ENCODE data around the gene GK. TPM values are rescaled to one million over a fixed set of nuclear protein-coding genes. Genes with fewer than 3 reads are reported as not detected.
"Not testable (repeated sequence)": the region's sequence is repeated elsewhere in the genome, so short reads cannot be mapped to it uniquely, and the experiment has no call there.

The GK gene
- total RNA-seq, 2 experiments from 2014 or later = 12.5 to 13.2 TPM

- ATAC-seq (ENCODE audit: low read depth) = no peak
Measured at GRCh38 chrX:30635630-30636029, 17.6 kb upstream of the GK start.

GRCh38 chrX:30637874-30638815 lies 15.1 kb upstream of the GK start:
- Mint-ChIP-seq H3K9me3 (no peaks in the 10 kb centered on the region), H3K4me3 (no peak overlapping the region), H3K4me1 (no peaks in the 10 kb centered on the region), H3K36me3 (no peaks in the 10 kb centered on the region), H3K27ac (no peak overlapping the region), H3K27me3 (no peaks in the 10 kb centered on the region)
- POLR2A ChIA-PET = no interaction called here
- DNase-seq (no peak), ATAC-seq (ENCODE audit: low read depth) (no peak)

More at GRCh38 chrX:30635630-30636029, 17.6 kb upstream of the GK start:
- H3K27me3 Mint-ChIP-seq = no peaks in the 10 kb centered on the region
- H3K4me1 Mint-ChIP-seq = no peaks in the 10 kb centered on the region
- H3K36me3 Mint-ChIP-seq = no peaks in the 10 kb centered on the region
- no peak overlapping the region for H3K4me3 Mint-ChIP-seq
- H3K27ac Mint-ChIP-seq = no peak overlapping the region
- no peaks in the 10 kb centered on the region for H3K9me3 Mint-ChIP-seq
- POLR2A ChIA-PET = no interaction called here
- DNase-seq = no peak

- not testable (repeated sequence) for H3K4me3 Mint-ChIP-seq, H3K36me3 Mint-ChIP-seq
Measured at GRCh38 chrX:30639702-30640101, 13.5 kb upstream of the GK start.

GRCh38 chrX:30642642-30643041 lies 10.6 kb upstream of the GK start:
- ATAC-seq (ENCODE audit: low read depth) (no peak), DNase-seq (no peak)
- POLR2A ChIA-PET = no interaction called here
- no peaks in the 10 kb centered on the region for H3K36me3 Mint-ChIP-seq
- peaks cover 2% of the 10 kb centered on the region for H3K4me1 Mint-ChIP-seq
- H3K9me3 Mint-ChIP-seq = no peaks in the 10 kb centered on the region
- no peak overlapping the region for H3K27ac Mint-ChIP-seq
- no peaks in the 10 kb centered on the region for H3K27me3 Mint-ChIP-seq
- no peak overlapping the region for H3K4me3 Mint-ChIP-seq

More at GRCh38 chrX:30639702-30640101, 13.5 kb upstream of the GK start:
- H3K27ac Mint-ChIP-seq; POLR2A ChIA-PET; DNase-seq; H3K4me1 Mint-ChIP-seq; ATAC-seq (ENCODE audit: low read depth); H3K9me3 Mint-ChIP-seq; H3K27me3 Mint-ChIP-seq: not testable (repeated sequence)

- ATAC-seq (ENCODE audit: low read depth) (no peak), DNase-seq (no peak)
- Mint-ChIP-seq H3K9me3 (no peaks in the 10 kb centered on the region), H3K4me1 (peaks cover 2% of the 10 kb centered on the region), H3K27ac (no peak overlapping the region), H3K4me3 (no peak overlapping the region), H3K36me3 (no peaks in the 10 kb centered on the region), H3K27me3 (no peaks in the 10 kb centered on the region)
- POLR2A ChIA-PET = no interaction called here
Measured at GRCh38 chrX:30643313-30643821, 9.9 kb upstream of the GK start.

- ATAC-seq (ENCODE audit: low read depth) (peak; percentile 6), DNase-seq (no peak)
- H3K4me1 Mint-ChIP-seq = peaks cover 16% of the 10 kb centered on the region
- H3K9me3 Mint-ChIP-seq = no peaks in the 10 kb centered on the region
- peak overlapping the region; percentile 73 for H3K27ac Mint-ChIP-seq
- H3K27me3 Mint-ChIP-seq = no peaks in the 10 kb centered on the region
- POLR2A ChIA-PET = interaction anchor here (0.8 kb wide), 1 partner anchor 9 kb away, joined by 3 read pairs; no protein-coding TSS in a partner anchor
- H3K36me3 Mint-ChIP-seq = no peaks in the 10 kb centered on the region
- H3K4me3 Mint-ChIP-seq = no peak overlapping the region
Measured at GRCh38 chrX:30649859-30650258, 3.4 kb upstream of the GK start.

- Mint-ChIP-seq H3K4me1 (peaks cover 23% of the 10 kb centered on the region), H3K36me3 (peaks cover 3% of the 10 kb centered on the region), H3K27ac (peak overlapping the region; percentile 96), H3K4me3 (peak overlapping the region; percentile 86), H3K27me3 (no peaks in the 10 kb centered on the region), H3K9me3 (no peaks in the 10 kb centered on the region)
- POLR2A ChIA-PET = interaction anchor here (0.9 kb wide), 1 partner anchor 75 kb away, joined by 5 read pairs; the partner anchor contains the start of gene TASL
- DNase-seq = peak; percentile 91
- ATAC-seq (ENCODE audit: low read depth) = peak; percentile 90
Measured at GRCh38 chrX:30652527-30653414, 452 bp upstream of the GK start.

- H3K27me3 Mint-ChIP-seq = not testable (repeated sequence)
Measured at GRCh38 chrX:30654386-30654785, 1.2 kb downstream of the GK start.

GRCh38 chrX:30654989-30655607 lies 1.9 kb downstream of the GK start:
- Mint-ChIP-seq H3K27ac (no peak overlapping the region), H3K36me3 (peaks cover 4% of the 10 kb centered on the region), H3K9me3 (no peaks in the 10 kb centered on the region), H3K27me3 (no peaks in the 10 kb centered on the region), H3K4me1 (peaks cover 18% of the 10 kb centered on the region), H3K4me3 (peak overlapping the region; percentile 44)
- no peak for DNase-seq
- ATAC-seq (ENCODE audit: low read depth) = no peak
- POLR2A ChIA-PET = interaction anchor here (0.9 kb wide), 1 partner anchor 174 kb away, joined by 3 read pairs; no protein-coding TSS in a partner anchor

More at GRCh38 chrX:30654386-30654785, 1.2 kb downstream of the GK start:
- DNase-seq; ATAC-seq (ENCODE audit: low read depth); H3K9me3 Mint-ChIP-seq; H3K36me3 Mint-ChIP-seq: not testable (repeated sequence)
- POLR2A ChIA-PET = interaction anchor here (0.9 kb wide), 1 partner anchor 175 kb away, joined by 3 read pairs; no protein-coding TSS in a partner anchor
- peaks cover 25% of the 10 kb centered on the region for H3K4me1 Mint-ChIP-seq
- H3K4me3 Mint-ChIP-seq = peak overlapping the region; percentile 85
- H3K27ac Mint-ChIP-seq = peak overlapping the region; percentile 21

GRCh38 chrX:30655991-30656390 lies 2.8 kb downstream of the GK start:
- H3K9me3 Mint-ChIP-seq = no peaks in the 10 kb centered on the region
- no peak for DNase-seq
- no peak overlapping the region for H3K27ac Mint-ChIP-seq
- H3K4me1 Mint-ChIP-seq = peaks cover 16% of the 10 kb centered on the region
- H3K27me3 Mint-ChIP-seq = no peaks in the 10 kb centered on the region
- no peak for ATAC-seq (ENCODE audit: low read depth)
- no peak overlapping the region for H3K4me3 Mint-ChIP-seq
- peaks cover 4% of the 10 kb centered on the region for H3K36me3 Mint-ChIP-seq
- POLR2A ChIA-PET = no interaction called here

- DNase-seq = no peak
- Mint-ChIP-seq H3K9me3 (no peaks in the 10 kb centered on the region), H3K36me3 (peaks cover 4% of the 10 kb centered on the region), H3K27me3 (no peaks in the 10 kb centered on the region), H3K4me3 (no peak overlapping the region), H3K4me1 (peaks cover 11% of the 10 kb centered on the region), H3K27ac (peak overlapping the region; percentile 60)
- POLR2A ChIA-PET = interaction anchor here (1.4 kb wide), 1 partner anchor 13 kb away, joined by 4 read pairs; no protein-coding TSS in a partner anchor
- no peak for ATAC-seq (ENCODE audit: low read depth)
Measured at GRCh38 chrX:30657196-30658161, 4.3 kb downstream of the GK start.

- POLR2A ChIA-PET = interaction anchor here (0.8 kb wide), 1 partner anchor 10 kb away, joined by 3 read pairs; no protein-coding TSS in a partner anchor
- Mint-ChIP-seq H3K9me3 (no peaks in the 10 kb centered on the region), H3K36me3 (peaks cover 4% of the 10 kb centered on the region), H3K27me3 (no peaks in the 10 kb centered on the region), H3K4me1 (peaks cover 11% of the 10 kb centered on the region), H3K27ac (no peak overlapping the region), H3K4me3 (no peak overlapping the region)
- DNase-seq (no peak), ATAC-seq (ENCODE audit: low read depth) (no peak)
Measured at GRCh38 chrX:30659421-30659820, 6.2 kb downstream of the GK start.

All from activated naive CD8-positive, alpha-beta T cell treated with anti-CD3 and anti-CD28 coated beads, Interleukin-2, amount 10 ng/mL, durations not matched to agents 7 days and 5 days (primary cell).